Measurements from ENCODE around the gene WSCD2. TPM values are rescaled to one million over a fixed set of nuclear protein-coding genes. Genes with fewer than 3 reads are reported as not detected.

The WSCD2 gene
- total RNA-seq, 2 experiments from 2014 or later = not detected

DNA sequence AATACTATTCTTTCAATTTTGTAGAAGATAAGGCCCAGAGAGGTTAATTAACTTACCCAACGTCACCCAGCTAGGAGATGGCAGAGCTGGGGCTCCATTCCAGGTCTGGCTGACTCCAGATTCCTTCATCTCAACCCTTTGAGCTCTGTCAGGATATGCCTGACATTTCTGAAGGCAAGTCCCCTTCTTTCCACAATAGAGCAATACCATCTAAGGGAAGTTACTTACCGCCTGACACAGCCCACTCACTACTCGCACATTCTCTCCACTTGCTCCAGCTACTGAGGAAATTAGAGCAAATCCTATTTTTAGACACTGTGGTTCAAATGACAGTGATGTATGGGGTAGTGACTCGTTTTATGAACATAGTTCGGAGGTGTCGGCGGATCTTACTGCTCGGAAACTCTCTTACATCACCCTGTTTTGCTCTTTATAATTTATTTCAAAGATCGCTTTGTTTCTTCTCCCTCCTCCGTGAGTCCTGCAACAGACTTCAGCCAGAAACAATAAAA is 2.0 kb upstream of the WSCD2 start:
- no peaks in the 10 kb centered on the region for H3K36me3 ChIP-seq (ENCODE audit: insufficient read depth, low read length)
- Mint-ChIP-seq H3K4me1 (ENCODE audit: low read depth) (peaks cover 5% of the 10 kb centered on the region), H3K9me3 (no peaks in the 10 kb centered on the region), H3K27me3 (peaks cover 63% of the 10 kb centered on the region), H3K27ac (no peak overlapping the region), H3K36me3 (ENCODE audit: low read depth) (no peaks in the 10 kb centered on the region), H3K4me3 (no peak overlapping the region)
- POLR2A ChIA-PET = no interaction called here
- no peak for DNase-seq
- CTCF ChIA-PET = no interaction called here
- H3K27ac ChIP-seq (ENCODE audit: low read depth in 1 of 2, low read length in 2 of 2) = no peak overlapping the region
- ATAC-seq (ENCODE audit: poor library complexity) = no peak
- H3K9me3 ChIP-seq (ENCODE audit: control insufficient read depth in 1 of 2, insufficient read depth in 1 of 2, low read length in 2 of 2) = peaks cover 4 to 13% of the 10 kb centered on the region in 2 experiments
- intact Hi-C loops (cut with DNase I, micrococcal nuclease) = no loop called here
- H3K4me3 ChIP-seq (ENCODE audit: low read length) = no peak overlapping the region
- TF ChIP-seq, protein P1, sequence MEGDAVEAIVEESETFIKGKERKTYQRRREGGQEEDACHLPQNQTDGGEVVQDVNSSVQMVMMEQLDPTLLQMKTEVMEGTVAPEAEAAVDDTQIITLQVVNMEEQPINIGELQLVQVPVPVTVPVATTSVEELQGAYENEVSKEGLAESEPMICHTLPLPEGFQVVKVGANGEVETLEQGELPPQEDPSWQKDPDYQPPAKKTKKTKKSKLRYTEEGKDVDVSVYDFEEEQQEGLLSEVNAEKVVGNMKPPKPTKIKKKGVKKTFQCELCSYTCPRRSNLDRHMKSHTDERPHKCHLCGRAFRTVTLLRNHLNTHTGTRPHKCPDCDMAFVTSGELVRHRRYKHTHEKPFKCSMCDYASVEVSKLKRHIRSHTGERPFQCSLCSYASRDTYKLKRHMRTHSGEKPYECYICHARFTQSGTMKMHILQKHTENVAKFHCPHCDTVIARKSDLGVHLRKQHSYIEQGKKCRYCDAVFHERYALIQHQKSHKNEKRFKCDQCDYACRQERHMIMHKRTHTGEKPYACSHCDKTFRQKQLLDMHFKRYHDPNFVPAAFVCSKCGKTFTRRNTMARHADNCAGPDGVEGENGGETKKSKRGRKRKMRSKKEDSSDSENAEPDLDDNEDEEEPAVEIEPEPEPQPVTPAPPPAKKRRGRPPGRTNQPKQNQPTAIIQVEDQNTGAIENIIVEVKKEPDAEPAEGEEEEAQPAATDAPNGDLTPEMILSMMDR (IDR thresholded peaks at IDR 0.05) = no peak
- H3K27me3 ChIP-seq (ENCODE audit: control insufficient read depth in 1 of 2, insufficient read depth in 2 of 2, low read length in 2 of 2) = peaks cover 42 to 51% of the 10 kb centered on the region in 2 experiments
- H3K4me1 ChIP-seq (ENCODE audit: insufficient read depth, low read length) = peaks cover 3% of the 10 kb centered on the region

DNA sequence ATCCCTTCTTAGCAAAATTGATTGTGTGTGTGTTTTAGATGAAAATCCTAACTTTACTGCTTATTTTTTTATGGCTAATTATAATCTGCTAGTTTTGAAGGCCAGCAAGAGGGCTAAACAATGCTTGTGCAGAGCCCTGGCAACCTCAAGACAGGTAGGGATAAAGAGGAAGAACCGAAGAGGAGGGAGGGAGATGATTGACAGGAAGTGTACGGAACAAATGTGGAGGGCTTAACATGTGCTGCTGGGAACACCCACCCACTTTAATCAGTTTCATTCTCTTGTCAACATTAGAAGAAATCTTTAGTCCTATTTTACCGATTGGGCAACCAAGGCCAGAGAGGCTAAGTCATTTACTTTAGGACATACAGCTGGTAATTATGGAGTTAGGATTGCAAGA is 1.4 kb upstream of the WSCD2 start:
- TF ChIP-seq, protein P1 (IDR thresholded peaks at IDR 0.05) = no peak
- Mint-ChIP-seq H3K27me3 (peaks cover 67% of the 10 kb centered on the region), H3K9me3 (no peaks in the 10 kb centered on the region), H3K36me3 (ENCODE audit: low read depth) (no peaks in the 10 kb centered on the region), H3K4me1 (ENCODE audit: low read depth) (peaks cover 5% of the 10 kb centered on the region), H3K4me3 (no peak overlapping the region), H3K27ac (no peak overlapping the region)
- ChIA-PET CTCF (no interaction called here), POLR2A (no interaction called here)
- Histone ChIP-seq H3K27me3 (ENCODE audit: control insufficient read depth in 1 of 2, insufficient read depth in 2 of 2, low read length in 2 of 2) (peaks cover 45 to 51% of the 10 kb centered on the region in 2 experiments), H3K9me3 (ENCODE audit: control insufficient read depth in 1 of 2, insufficient read depth in 1 of 2, low read length in 2 of 2) (peaks cover 4 to 13% of the 10 kb centered on the region in 2 experiments), H3K27ac (ENCODE audit: low read depth in 1 of 2, low read length in 2 of 2) (no peak overlapping the region), H3K4me3 (ENCODE audit: low read length) (no peak overlapping the region), H3K36me3 (ENCODE audit: insufficient read depth, low read length) (no peaks in the 10 kb centered on the region), H3K4me1 (ENCODE audit: insufficient read depth, low read length) (peaks cover 3% of the 10 kb centered on the region)
- no peak for ATAC-seq (ENCODE audit: poor library complexity)
- intact Hi-C loops (cut with DNase I, micrococcal nuclease) = no loop called here
- no peak for DNase-seq

DNA sequence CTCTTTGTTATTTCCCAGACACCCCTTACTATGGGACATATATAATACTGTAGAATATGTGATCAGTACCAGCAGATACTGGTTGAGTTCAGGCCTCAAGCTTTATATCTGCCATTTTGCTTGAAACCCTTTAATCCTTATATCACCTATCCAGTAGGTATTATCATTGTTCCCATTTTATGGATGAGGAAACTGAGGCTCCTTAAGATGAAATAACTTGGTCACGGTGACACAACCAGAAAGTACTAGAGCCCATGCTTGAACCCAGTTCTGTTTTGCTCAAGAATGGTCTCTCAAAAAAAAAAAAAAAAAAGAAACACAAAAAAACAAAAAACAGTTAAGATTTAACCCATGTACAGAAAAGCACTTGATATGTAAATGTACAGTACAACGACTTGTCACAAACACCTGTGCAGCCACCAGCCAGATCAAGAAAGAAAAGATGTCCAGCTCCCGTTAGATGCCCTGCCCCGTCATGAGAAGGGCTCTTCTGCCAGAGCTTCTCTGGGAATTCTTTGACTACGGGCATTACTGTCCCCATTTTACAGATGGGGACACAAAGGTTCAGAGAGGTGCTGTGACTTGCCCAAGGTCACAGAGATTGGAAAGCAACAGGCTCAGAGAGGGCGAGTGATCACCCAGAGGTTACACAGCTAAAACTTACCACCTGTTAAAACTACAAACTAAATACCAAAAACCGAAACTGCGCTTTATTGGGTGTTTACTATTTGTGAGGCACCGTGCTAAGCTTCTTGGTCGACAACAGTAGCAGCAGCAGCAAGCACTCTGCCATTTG is 669 bp upstream of the WSCD2 start:
- Mint-ChIP-seq H3K27me3 (peaks cover 75% of the 10 kb centered on the region), H3K27ac (no peak overlapping the region), H3K4me3 (peak overlapping the region; percentile 32), H3K9me3 (no peaks in the 10 kb centered on the region), H3K4me1 (ENCODE audit: low read depth) (peaks cover 5% of the 10 kb centered on the region), H3K36me3 (ENCODE audit: low read depth) (no peaks in the 10 kb centered on the region)
- no peaks in the 10 kb centered on the region for H3K36me3 ChIP-seq (ENCODE audit: insufficient read depth, low read length)
- POLR2A ChIA-PET = no interaction called here
- CTCF ChIA-PET = no interaction called here
- H3K27ac ChIP-seq (ENCODE audit: low read depth in 1 of 2, low read length in 2 of 2) = no peak overlapping the region
- ATAC-seq (ENCODE audit: poor library complexity) = no peak
- peaks cover 45 to 51% of the 10 kb centered on the region in 2 experiments for H3K27me3 ChIP-seq (ENCODE audit: control insufficient read depth in 1 of 2, insufficient read depth in 2 of 2, low read length in 2 of 2)
- TF ChIP-seq, protein P1 (IDR thresholded peaks at IDR 0.05) = no peak
- H3K4me3 ChIP-seq (ENCODE audit: low read length) = no peak overlapping the region
- DNase-seq = no peak
- H3K9me3 ChIP-seq (ENCODE audit: control insufficient read depth in 1 of 2, insufficient read depth in 1 of 2, low read length in 2 of 2) = peaks cover 4 to 9% of the 10 kb centered on the region in 2 experiments
- H3K4me1 ChIP-seq (ENCODE audit: insufficient read depth, low read length) = peaks cover 3% of the 10 kb centered on the region
- intact Hi-C loops (cut with DNase I, micrococcal nuclease) = no loop called here

Measured in CD4-positive, alpha-beta T cell (primary cell).